IMR-90 (cell line): Measurements from ENCODE around the gene CACNB2. TPM values are rescaled to one million over a fixed set of nuclear protein-coding genes. Genes with fewer than 3 reads are reported as not detected.
A peak's percentile ranks its signal among the peaks of the same experiment; 100 is the strongest.

ENCODE experiments used
- ATAC-seq: fragments of 200-7000 bp; cut with Tn5 transposase; 2 replicates; pipeline ENCODE4 v1.9.1; 2020; ENCODE audit warnings: low read depth, mild to moderate bottlenecking, moderate library complexity
- BruUV-seq: library from RNA; stranded (reverse); fragments of 400-500 nt; replicated peaks from 2 replicates; lab custom pipeline; 2021; lab: Mats Ljungman, UMichigan
- CTCF ChIA-PET: fragments of 300-600 bp; formaldehyde crosslinking; extraction: SDS; loops from one replicate; lab custom pipeline; 2021; ENCODE audit warnings: antibody characterized with exemption; lab: Yijun Ruan, JAX
- POLR2A ChIA-PET: fragments of 300-600 bp; sonication (Branson Sonifier 250); formaldehyde crosslinking; loops from one replicate; lab custom pipeline; 2022; ENCODE audit warnings: antibody characterized with exemption; ENCODE audit not compliant: unreplicated experiment; lab: Charles Lee
- DNase-seq: peaks from one replicate; pipeline ENCODE4 v3.0.0; 2013
- H2AFZ ChIP-seq: replicated peaks from 2 replicates; pipeline ENCODE3; 2013; ENCODE audit warnings: low read length, mild to moderate bottlenecking; ENCODE audit not compliant: poor library complexity
- H2AK5ac ChIP-seq: 2 replicates; pipeline ENCODE4 v1.6.1; 2013; ENCODE audit warnings: low read depth, low read length, inconsistent platforms
- H2AK9ac ChIP-seq: replicated peaks from 2 replicates; pipeline ENCODE3; 2013; ENCODE audit warnings: mild to moderate bottlenecking, low read depth, low read length, moderate library complexity; ENCODE audit not compliant: poor library complexity
- H2BK120ac ChIP-seq: 2 replicates; pipeline ENCODE4 v1.6.1; 2013; ENCODE audit warnings: low read depth, low read length, inconsistent platforms
- H2BK15ac ChIP-seq: 3 replicates; pipeline ENCODE4 v1.6.1; 2013; ENCODE audit warnings: low read depth, low read length, inconsistent platforms
- H2BK20ac ChIP-seq: 2 replicates; pipeline ENCODE4 v1.6.1; 2013; ENCODE audit warnings: low read depth, mild to moderate bottlenecking, inconsistent platforms, low read length, moderate library complexity
- H2BK5ac ChIP-seq: 2 replicates; pipeline ENCODE4 v1.6.1; 2013; ENCODE audit warnings: mild to moderate bottlenecking, low read depth, low read length, inconsistent platforms; ENCODE audit not compliant: poor library complexity, severe bottlenecking
- H3K14ac ChIP-seq: replicated peaks from 2 replicates; pipeline ENCODE4 v1.6.1; 2013; ENCODE audit warnings: low read depth, low read length, inconsistent platforms
- H3K18ac ChIP-seq: 2 replicates; pipeline ENCODE4 v1.6.1; 2013; ENCODE audit warnings: low read depth, low read length, control low read depth
- H3K23ac ChIP-seq: 2 replicates; pipeline ENCODE4 v1.6.1; 2013; ENCODE audit warnings: low read depth, low read length, inconsistent platforms
- H3K27ac ChIP-seq: 2 replicates; pipeline ENCODE4 v1.5.1; 2013; ENCODE audit warnings: mild to moderate bottlenecking, control low read depth, low read length; ENCODE audit not compliant: insufficient read depth
- H3K27me3 ChIP-seq: 2 replicates; pipeline ENCODE4 v1.6.1; 2013; ENCODE audit warnings: low read length; ENCODE audit not compliant: control insufficient read depth, insufficient read depth
- H3K36me3 ChIP-seq: 2 replicates; pipeline ENCODE4 v1.6.1; 2013; ENCODE audit warnings: low read length, mixed read lengths; ENCODE audit not compliant: control insufficient read depth, insufficient read depth
- H3K4ac ChIP-seq: 2 replicates; pipeline ENCODE4 v1.6.1; 2013; ENCODE audit warnings: low read depth, low read length, inconsistent platforms
- H3K4me1 ChIP-seq: 2 replicates; pipeline ENCODE4 v1.6.1; 2013; ENCODE audit warnings: low read length, mixed read lengths; ENCODE audit not compliant: control insufficient read depth, insufficient read depth
- H3K4me2 ChIP-seq: 2 replicates; pipeline ENCODE4 v1.6.1; 2013; ENCODE audit warnings: low read depth, mild to moderate bottlenecking, control low read depth, low read length, moderate library complexity
- H3K4me3 ChIP-seq: 2 replicates; pipeline ENCODE4 v1.5.1; 2013; ENCODE audit warnings: low read depth, mild to moderate bottlenecking, control low read depth, low read length, moderate library complexity; ENCODE audit not compliant: insufficient read depth
- H3K56ac ChIP-seq: 2 replicates; pipeline ENCODE4 v1.6.1; 2013; ENCODE audit warnings: low read length, inconsistent platforms; ENCODE audit not compliant: insufficient read depth; ENCODE audit errors: extremely low read depth
- H3K79me1 ChIP-seq, 2 experiments: 2 replicates each; pipeline ENCODE4 v1.6.1; 2013; ENCODE audit warnings: low read length in 2 of 2, inconsistent platforms in 1 of 2, low read depth in 1 of 2
- H3K9ac ChIP-seq: 2 replicates; pipeline ENCODE4 v1.6.1; 2013; ENCODE audit warnings: low read depth, low read length, control low read depth
- H3K9me1 ChIP-seq: 2 replicates; pipeline ENCODE4 v1.6.1; 2013; ENCODE audit warnings: low read length, inconsistent platforms; ENCODE audit not compliant: insufficient read depth
- H3K9me3 ChIP-seq: 2 replicates; pipeline ENCODE4 v1.6.1; 2013; ENCODE audit warnings: low read length; ENCODE audit not compliant: control insufficient read depth, insufficient read depth
- H4K20me1 ChIP-seq: 2 replicates; pipeline ENCODE4 v1.6.1; 2013; ENCODE audit warnings: low read length, inconsistent platforms; ENCODE audit not compliant: insufficient read depth
- H4K5ac ChIP-seq: 2 replicates; pipeline ENCODE4 v1.6.1; 2013; ENCODE audit warnings: mild to moderate bottlenecking, low read depth, low read length, control low read depth
- H4K8ac ChIP-seq, 2 experiments: 2 replicates each; pipeline ENCODE4 v1.6.1; 2013; ENCODE audit warnings: low read depth in 2 of 2, low read length in 2 of 2, control low read depth in 1 of 2, inconsistent platforms in 1 of 2
- H4K91ac ChIP-seq: 2 replicates; pipeline ENCODE4 v1.6.1; 2013; ENCODE audit warnings: low read depth, low read length, inconsistent platforms; ENCODE audit not compliant: insufficient read depth
- CEBPB ChIP-seq: IDR thresholded peaks from 2 replicates; pipeline ENCODE4 v1.6.1; 2012; ENCODE audit warnings: low read depth, low read length, improper control_type of control experiment
- CHD1 ChIP-seq: IDR thresholded peaks from 2 replicates; pipeline ENCODE4 v1.6.1; 2012; ENCODE audit warnings: low read depth, low read length, improper control_type of control experiment
- CTCF ChIP-seq: conservative IDR thresholded peaks from 2 replicates; pipeline ENCODE4 v1.5.1; 2012; ENCODE audit warnings: mild to moderate bottlenecking, low read depth, low read length, improper control_type of control experiment
- FOS ChIP-seq: fragments of 150-350 bp; IDR thresholded peaks from 2 replicates; pipeline ENCODE4 v1.6.1; 2016; ENCODE audit warnings: low read depth, low read length
- MXI1 ChIP-seq: IDR thresholded peaks from 2 replicates; pipeline ENCODE4 v1.6.1; 2012; ENCODE audit warnings: low read depth, mild to moderate bottlenecking, low read length, moderate library complexity, borderline replicate concordance
- NFE2L2 ChIP-seq: fragments of 150-350 bp; IDR thresholded peaks from 2 replicates; pipeline ENCODE4 v1.6.1; 2016; ENCODE audit warnings: low read depth, mild to moderate bottlenecking, low read length
- POLR2A ChIP-seq: IDR thresholded peaks from 2 replicates; pipeline ENCODE4 v1.6.1; 2012; ENCODE audit warnings: mild to moderate bottlenecking, low read depth, low read length
- RAD21 ChIP-seq: IDR thresholded peaks from 2 replicates; pipeline ENCODE4 v1.6.1; 2012; ENCODE audit warnings: low read length, improper control_type of control experiment
- RCOR1 ChIP-seq: IDR thresholded peaks from 2 replicates; pipeline ENCODE4 v1.6.1; 2012; ENCODE audit warnings: mild to moderate bottlenecking, low read length, improper control_type of control experiment; ENCODE audit not compliant: insufficient replicate concordance
- WGBS, 2 experiments: methylation state at CpG; one replicate each; pipeline versions ENCODE4 v1.1.5 to v1.1.7; 2013; ENCODE audit warnings: missing lambda C conversion rate in 2 of 2; ENCODE audit not compliant: insufficient read length in 1 of 2; ENCODE audit errors: extremely low coverage in 2 of 2; 5-methylcytosine and 5-hydroxymethylcytosine counted together
- dilution Hi-C: fragments of 300-500 bp; cut with HindIII; formaldehyde crosslinking; loops from one replicate; pipeline ENCODE4 v1.14.3; 2018; ENCODE audit warnings: low sequenced_read_pairs; ENCODE audit not compliant: unreplicated experiment
- in situ Hi-C: fragments of 300-500 bp; cut with MboI; formaldehyde crosslinking; loops from 3 replicates; pipeline ENCODE4 v1.14.3; 2019; ENCODE audit warnings: low sequenced_read_pairs, inconsistent platforms, mixed read lengths
- intact Hi-C: fragments of 100-400 bp; cut with micrococcal nuclease; formaldehyde crosslinking; loops from 2 replicates; pipeline ENCODE4 v1.10.0; 2022
- polyA plus RNA-seq, 3 experiments: library from polyadenylated mRNA; depleted of rRNA; stranded (reverse); fragments of >200 nt; gene quantifications; 2 replicates each; pipeline ENCODE4 v1.2.3, GENCODE V29; 2012; ENCODE audit warnings: low replicate concordance in 1 of 3
- total RNA-seq: library from RNA; depleted of rRNA; stranded (reverse); fragments of >200 nt; gene quantifications from 2 replicates; pipeline ENCODE4 v1.2.3, GENCODE V29; 2012
- TF ChIP-seq, protein P1 (sequence below): fragments of 150-350 bp; IDR thresholded peaks from 2 replicates; pipeline ENCODE4 v1.6.1; 2017; ENCODE audit warnings: mild to moderate bottlenecking, antibody characterized with exemption, low read length, low read depth

CACNB2 gene
- total and polyA plus RNA-seq, 2 of the 4 experiments (the other 2 are of a cell fraction): 0.36 TPM

DNA sequence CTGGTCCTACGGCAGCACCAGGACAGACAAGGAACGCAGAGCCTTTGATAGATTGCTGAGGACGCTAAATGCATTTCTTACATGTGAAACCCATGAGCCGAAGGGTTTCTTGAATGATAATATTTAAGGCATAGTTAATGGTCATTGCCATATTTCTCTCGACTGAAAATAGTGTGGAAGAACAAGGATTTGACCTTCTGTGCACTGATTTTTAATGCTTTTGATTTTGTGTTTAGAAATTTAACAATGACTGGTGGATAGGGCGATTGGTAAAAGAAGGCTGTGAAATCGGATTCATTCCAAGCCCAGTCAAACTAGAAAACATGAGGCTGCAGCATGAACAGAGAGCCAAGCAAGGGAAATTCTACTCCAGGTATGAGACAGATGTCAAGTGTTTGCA is 360.4 kb downstream of the CACNB2 start:
- H3K9me3 ChIP-seq: no peaks in the 10 kb centered on the region
- H3K27me3 ChIP-seq: no peaks in the 10 kb centered on the region
- no peak overlapping the region for H4K8ac ChIP-seq
- no peak overlapping the region for H2BK5ac ChIP-seq
- H3K9ac ChIP-seq: no peak overlapping the region
- H3K4me2 ChIP-seq: no peak overlapping the region
- WGBS, 2 experiments: 59% methylated on average over 2 of the region's 7 CpGs; no CpG with 5 or more reads in 1 of the 2 experiments
- H3K4me1 ChIP-seq: peaks cover 6% of the 10 kb centered on the region
- TF ChIP-seq, protein P1, sequence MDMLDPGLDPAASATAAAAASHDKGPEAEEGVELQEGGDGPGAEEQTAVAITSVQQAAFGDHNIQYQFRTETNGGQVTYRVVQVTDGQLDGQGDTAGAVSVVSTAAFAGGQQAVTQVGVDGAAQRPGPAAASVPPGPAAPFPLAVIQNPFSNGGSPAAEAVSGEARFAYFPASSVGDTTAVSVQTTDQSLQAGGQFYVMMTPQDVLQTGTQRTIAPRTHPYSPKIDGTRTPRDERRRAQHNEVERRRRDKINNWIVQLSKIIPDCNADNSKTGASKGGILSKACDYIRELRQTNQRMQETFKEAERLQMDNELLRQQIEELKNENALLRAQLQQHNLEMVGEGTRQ: no peak
- TF ChIP-seq MXI1 (no peak), CHD1 (no peak), FOS (no peak), NFE2L2 (no peak), RCOR1 (no peak), RAD21 (no peak), CTCF (no peak), POLR2A (no peak), CEBPB (no peak)
- DNase-seq: no peak
- no peak overlapping the region; the same call in 1 of the 2 replicates for H3K18ac ChIP-seq
- no peaks in the 10 kb centered on the region for H3K36me3 ChIP-seq
- no peak overlapping the region for H3K23ac ChIP-seq
- ATAC-seq: no peak
- H2BK120ac ChIP-seq: no peak overlapping the region; the same call in 1 of the 2 replicates
- dilution Hi-C loops (no loop called here), in situ Hi-C loops (no loop called here), intact Hi-C loops (no loop called here)
- no TSS peak for BruUV-seq
- H4K91ac ChIP-seq: peak overlapping the region; percentile 58; the same call in 1 of the 2 replicates
- peak overlapping the region; percentile 62 for H2BK20ac ChIP-seq
- no peak overlapping the region; the same call in 1 of the 2 replicates for H2AK5ac ChIP-seq
- H4K5ac ChIP-seq: no peak overlapping the region; the same call in 1 of the 2 replicates
- no peak overlapping the region for H2AFZ ChIP-seq
- no peak overlapping the region for H3K56ac ChIP-seq
- ChIA-PET POLR2A (no interaction called here), CTCF (no interaction called here)
- H3K9me1 ChIP-seq: no peaks in the 10 kb centered on the region
- no peak overlapping the region; the same call in none of the 3 replicates for H2BK15ac ChIP-seq
- H3K14ac ChIP-seq: no peak overlapping the region
- no peaks in the 10 kb centered on the region for H3K79me1 ChIP-seq
- H3K27ac ChIP-seq: no peak overlapping the region
- H2AK9ac ChIP-seq: no peak overlapping the region
- no peak overlapping the region; the same call in 1 of the 2 replicates for H3K4ac ChIP-seq
- no peak overlapping the region for H3K4me3 ChIP-seq
- H4K20me1 ChIP-seq: no peaks in the 10 kb centered on the region
